ENCODE results near the gene GNPTG. TPM values are rescaled to one million over a fixed set of nuclear protein-coding genes. Genes with fewer than 3 reads are reported as not detected.

The GNPTG gene
- total and polyA plus RNA-seq, 2 donors (not counting 1 experiment from before 2014, with no cell fraction given): 76.0 to 109 TPM

DNA sequence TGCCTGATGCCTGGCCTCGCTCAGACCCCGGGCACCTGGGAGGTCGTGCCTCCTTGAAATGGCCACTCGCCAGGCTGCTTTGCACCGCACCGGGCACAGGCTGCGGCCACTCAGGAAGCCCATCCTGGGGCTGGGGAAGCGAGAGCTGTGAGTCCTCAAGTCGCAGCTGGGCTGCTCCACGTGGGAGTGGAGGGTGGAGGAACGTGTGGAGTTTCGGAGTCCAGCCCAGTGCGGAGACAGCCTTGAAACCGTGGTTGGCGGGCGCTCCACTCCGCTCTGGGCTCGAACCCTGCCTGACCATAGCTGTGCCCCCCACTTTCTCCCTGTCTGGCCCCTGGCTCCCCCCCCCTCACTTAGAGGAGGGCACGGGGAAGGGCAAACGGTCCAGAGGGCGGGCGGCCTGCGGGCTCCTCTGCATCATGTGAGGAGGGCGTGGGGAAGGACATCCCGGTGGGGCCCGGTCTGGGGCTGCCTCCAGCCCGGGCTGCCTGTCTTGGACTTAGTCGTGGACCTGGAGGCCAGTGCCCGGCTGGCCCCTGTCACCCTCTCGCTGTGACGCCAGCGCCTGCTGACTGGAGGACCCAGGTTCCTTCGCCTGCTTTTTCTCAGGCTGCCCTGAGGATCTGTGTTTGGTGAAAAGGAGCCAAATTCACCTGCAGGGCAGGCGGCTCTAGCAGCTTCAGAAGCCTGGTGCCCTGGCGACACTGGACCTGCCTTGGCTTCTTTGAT, 39.8 kb upstream of the GNPTG start:
- Mint-ChIP-seq H3K4me1 (peaks cover 40% of the 10 kb centered on the region), H3K9me3 (ENCODE audit: insufficient read depth) (no peaks in the 10 kb centered on the region)

DNA sequence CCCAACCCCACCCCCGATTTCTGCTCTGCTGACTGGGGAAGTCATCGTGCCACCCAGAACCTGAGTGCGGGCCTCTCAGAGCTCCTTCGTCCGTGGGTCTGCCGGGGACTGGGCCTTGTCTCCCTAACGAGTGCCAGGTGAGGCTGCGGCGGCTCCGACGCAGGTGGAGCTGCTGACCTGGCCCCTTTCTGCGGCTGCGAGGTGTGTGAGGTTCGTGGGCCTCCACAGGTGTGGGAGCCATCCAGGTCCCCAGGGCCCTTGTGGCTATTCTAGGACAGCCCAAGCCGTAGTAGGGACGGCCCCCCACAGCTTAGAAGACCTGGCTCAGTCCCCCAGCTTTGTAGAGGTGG, 39.3 kb upstream of the GNPTG start:
- ChIA-PET POLR2A (interaction anchor here (0.6 kb wide), 1 partner anchor 9 kb away, joined by 3 read pairs; no protein-coding TSS in a partner anchor), CTCF (interaction anchor here (0.6 to 1.4 kb wide), 2 partner anchors 11 to 18 kb away, joined by 3 to 5 read pairs; no protein-coding TSS in a partner anchor)
- H3K4me1 ChIP-seq (ENCODE audit: control insufficient read depth in 2 of 2, insufficient read depth in 2 of 2, low read length in 2 of 2): peaks cover 21 to 40% of the 10 kb centered on the region in 2 donors
- Mint-ChIP-seq H3K4me3 (peak overlapping the region; percentile 41), H3K4me1 (peaks cover 40% of the 10 kb centered on the region), H3K27me3 (no peaks in the 10 kb centered on the region), H3K9me3 (ENCODE audit: insufficient read depth) (no peaks in the 10 kb centered on the region), H3K27ac (peak overlapping the region; percentile 61)
- DNase-seq (no peak), ATAC-seq (ENCODE audit: low read depth) (no peak)
- peaks cover 73% of the 10 kb centered on the region for H4K20me1 ChIP-seq (ENCODE audit: control insufficient read depth, insufficient read depth, low read length, poor library complexity, severe bottlenecking)
- WGBS (ENCODE audit: insufficient coverage): 79% methylated on average over 15 of the region's 16 CpGs
- no peak overlapping the region for H3K4me3 ChIP-seq (ENCODE audit: control extremely low read depth in 1 of 5, extremely low read depth in 1 of 5, insufficient read depth in 1 of 5, low read depth in 2 of 5, low read length in 4 of 5)
- H3K36me3 ChIP-seq (replicated peaks in 1 of 2; ENCODE audit: control extremely low read depth in 1 of 2, control insufficient read depth in 1 of 2, extremely low read depth in 1 of 2, insufficient read depth in 2 of 2, low read length in 1 of 2): peaks cover 0 to 56% of the 10 kb centered on the region in 2 experiments
- no peaks in the 10 kb centered on the region for H3K27me3 ChIP-seq (replicated peaks in 1 of 4; ENCODE audit: control extremely low read depth in 1 of 4, control insufficient read depth in 3 of 4, insufficient read depth in 4 of 4, low read length in 3 of 4)
- no peaks in the 10 kb centered on the region for H3K9me3 ChIP-seq (ENCODE audit: control extremely low read depth in 1 of 3, control insufficient read depth in 2 of 3, insufficient read depth in 1 of 3, low read length in 2 of 3)
- intact Hi-C loops (cut with micrococcal nuclease): no loop called here
- peak overlapping the region; percentile 19 for H3K9ac ChIP-seq (ENCODE audit: low read length)
- no peak overlapping the region for H2AFZ ChIP-seq (ENCODE audit: insufficient read depth, low read depth, low read length, poor library complexity, severe bottlenecking)
- H3K4me2 ChIP-seq (replicated peaks; ENCODE audit: low read depth, low read length, poor library complexity, severe bottlenecking): peak overlapping the region; percentile 87
- peaks cover 84% of the 10 kb centered on the region for H3K79me2 ChIP-seq (ENCODE audit: control insufficient read depth, insufficient read depth, low read length)
- no peak overlapping the region for H3K27ac ChIP-seq (ENCODE audit: low read length in 2 of 2)
- TF ChIP-seq EZH2 (IDR thresholded peaks at IDR 0.05; ENCODE audit: borderline replicate concordance, insufficient read depth, low read depth, low read length, poor library complexity, severe bottlenecking): no peak
- TF ChIP-seq, protein P1, sequence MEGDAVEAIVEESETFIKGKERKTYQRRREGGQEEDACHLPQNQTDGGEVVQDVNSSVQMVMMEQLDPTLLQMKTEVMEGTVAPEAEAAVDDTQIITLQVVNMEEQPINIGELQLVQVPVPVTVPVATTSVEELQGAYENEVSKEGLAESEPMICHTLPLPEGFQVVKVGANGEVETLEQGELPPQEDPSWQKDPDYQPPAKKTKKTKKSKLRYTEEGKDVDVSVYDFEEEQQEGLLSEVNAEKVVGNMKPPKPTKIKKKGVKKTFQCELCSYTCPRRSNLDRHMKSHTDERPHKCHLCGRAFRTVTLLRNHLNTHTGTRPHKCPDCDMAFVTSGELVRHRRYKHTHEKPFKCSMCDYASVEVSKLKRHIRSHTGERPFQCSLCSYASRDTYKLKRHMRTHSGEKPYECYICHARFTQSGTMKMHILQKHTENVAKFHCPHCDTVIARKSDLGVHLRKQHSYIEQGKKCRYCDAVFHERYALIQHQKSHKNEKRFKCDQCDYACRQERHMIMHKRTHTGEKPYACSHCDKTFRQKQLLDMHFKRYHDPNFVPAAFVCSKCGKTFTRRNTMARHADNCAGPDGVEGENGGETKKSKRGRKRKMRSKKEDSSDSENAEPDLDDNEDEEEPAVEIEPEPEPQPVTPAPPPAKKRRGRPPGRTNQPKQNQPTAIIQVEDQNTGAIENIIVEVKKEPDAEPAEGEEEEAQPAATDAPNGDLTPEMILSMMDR (IDR thresholded peaks at IDR 0.05): no peak

More for the DNA sequence above, 39.8 kb upstream of the GNPTG start:
- Histone ChIP-seq H3K36me3 (replicated peaks in 1 of 2; ENCODE audit: control extremely low read depth in 1 of 2, control insufficient read depth in 1 of 2, extremely low read depth in 1 of 2, insufficient read depth in 2 of 2, low read length in 1 of 2) (peaks cover 0 to 51% of the 10 kb centered on the region in 2 experiments), H3K27me3 (replicated peaks in 1 of 4; ENCODE audit: control extremely low read depth in 1 of 4, control insufficient read depth in 3 of 4, insufficient read depth in 4 of 4, low read length in 3 of 4) (no peaks in the 10 kb centered on the region), H2AFZ (ENCODE audit: insufficient read depth, low read depth, low read length, poor library complexity, severe bottlenecking) (no peak overlapping the region), H3K79me2 (ENCODE audit: control insufficient read depth, insufficient read depth, low read length) (peaks cover 82% of the 10 kb centered on the region), H3K9me3 (ENCODE audit: control extremely low read depth in 1 of 3, control insufficient read depth in 2 of 3, insufficient read depth in 1 of 3, low read length in 2 of 3) (no peaks in the 10 kb centered on the region), H3K27ac (ENCODE audit: low read length in 2 of 2) (peak overlapping the region in 1 of 2 donors; percentile 75), H3K4me1 (ENCODE audit: control insufficient read depth in 2 of 2, insufficient read depth in 2 of 2, low read length in 2 of 2) (peaks cover 21 to 40% of the 10 kb centered on the region in 2 donors), H3K4me3 (ENCODE audit: control extremely low read depth in 1 of 5, extremely low read depth in 1 of 5, insufficient read depth in 1 of 5, low read depth in 2 of 5, low read length in 4 of 5) (peak overlapping the region in 4 of 5 experiments; percentile 80 to 90 (median 87)), H3K4me2 (replicated peaks; ENCODE audit: low read depth, low read length, poor library complexity, severe bottlenecking) (peak overlapping the region; percentile 87), H3K9ac (ENCODE audit: low read length) (peak overlapping the region; percentile 78), H4K20me1 (ENCODE audit: control insufficient read depth, insufficient read depth, low read length, poor library complexity, severe bottlenecking) (peaks cover 67% of the 10 kb centered on the region)
- ChIA-PET CTCF (interaction anchor here (1.4 kb wide), 1 partner anchor 10 kb away, joined by 5 read pairs; no protein-coding TSS in a partner anchor), POLR2A (interaction anchor here (0.6 kb wide), 1 partner anchor 10 kb away, joined by 3 read pairs; no protein-coding TSS in a partner anchor)
- Mint-ChIP-seq H3K27ac (peak overlapping the region; percentile 97), H3K4me3 (peak overlapping the region; percentile 99), H3K27me3 (no peaks in the 10 kb centered on the region)
- no peak for ATAC-seq (ENCODE audit: low read depth)
- WGBS (ENCODE audit: insufficient coverage): 54% methylated on average over 28 of the region's 35 CpGs
- DNase-seq: no peak
- TF ChIP-seq, protein P1 (IDR thresholded peaks at IDR 0.05): no peak
- no peak for TF ChIP-seq EZH2 (IDR thresholded peaks at IDR 0.05; ENCODE audit: borderline replicate concordance, insufficient read depth, low read depth, low read length, poor library complexity, severe bottlenecking)
- intact Hi-C loops (cut with micrococcal nuclease): no loop called here
